ENCODE measurements around the gene NKAIN1.

DNA sequence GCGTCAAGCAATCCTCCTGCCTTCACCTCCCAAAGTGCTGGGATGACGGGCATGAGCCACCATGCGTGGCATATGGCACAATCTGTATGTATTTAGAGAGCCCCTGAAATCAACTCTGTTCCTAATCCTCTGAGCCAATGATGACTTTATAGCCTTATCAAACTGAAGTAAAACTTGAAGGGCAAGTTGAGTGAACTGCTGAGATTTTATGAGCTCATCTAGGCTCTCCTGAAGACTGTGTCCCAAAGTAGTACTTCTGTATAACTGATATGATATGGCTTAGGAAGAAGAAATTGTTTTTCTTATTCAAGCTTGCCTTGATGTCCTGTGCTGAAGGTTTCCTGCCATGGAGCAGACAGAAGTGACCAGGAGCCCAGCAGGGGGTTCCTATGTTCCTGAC lies 23.7 kb upstream of the NKAIN1 start:
- TF ChIP-seq, protein P1, sequence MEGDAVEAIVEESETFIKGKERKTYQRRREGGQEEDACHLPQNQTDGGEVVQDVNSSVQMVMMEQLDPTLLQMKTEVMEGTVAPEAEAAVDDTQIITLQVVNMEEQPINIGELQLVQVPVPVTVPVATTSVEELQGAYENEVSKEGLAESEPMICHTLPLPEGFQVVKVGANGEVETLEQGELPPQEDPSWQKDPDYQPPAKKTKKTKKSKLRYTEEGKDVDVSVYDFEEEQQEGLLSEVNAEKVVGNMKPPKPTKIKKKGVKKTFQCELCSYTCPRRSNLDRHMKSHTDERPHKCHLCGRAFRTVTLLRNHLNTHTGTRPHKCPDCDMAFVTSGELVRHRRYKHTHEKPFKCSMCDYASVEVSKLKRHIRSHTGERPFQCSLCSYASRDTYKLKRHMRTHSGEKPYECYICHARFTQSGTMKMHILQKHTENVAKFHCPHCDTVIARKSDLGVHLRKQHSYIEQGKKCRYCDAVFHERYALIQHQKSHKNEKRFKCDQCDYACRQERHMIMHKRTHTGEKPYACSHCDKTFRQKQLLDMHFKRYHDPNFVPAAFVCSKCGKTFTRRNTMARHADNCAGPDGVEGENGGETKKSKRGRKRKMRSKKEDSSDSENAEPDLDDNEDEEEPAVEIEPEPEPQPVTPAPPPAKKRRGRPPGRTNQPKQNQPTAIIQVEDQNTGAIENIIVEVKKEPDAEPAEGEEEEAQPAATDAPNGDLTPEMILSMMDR (IDR thresholded peaks at IDR 0.05) = no peak
- TF ChIP-seq POLR2A (IDR thresholded peaks at IDR 0.05) = no peak

All from body of pancreas (tissue), 4 donors.